ENCODE results near the gene SEPTIN11. TPM values are rescaled to one million over a fixed set of nuclear protein-coding genes. Genes with fewer than 3 reads are reported as not detected.
"Not testable (repeated sequence)": the region's sequence is repeated elsewhere in the genome, so short reads cannot be mapped to it uniquely, and the experiment has no call there.

Gene SEPTIN11
- total and polyA plus RNA-seq, 3 donors from 2014 or later: 15.5 to 22.8 (median 21.2) TPM

GRCh38 chr4:76963131-76963750 lies 13.7 kb downstream of the SEPTIN11 start:
- DNase-seq: no peak
- intact Hi-C loops (cut with DNase I; ENCODE audit: low total_unique reads): no loop called here
- no peaks in the 10 kb centered on the region for H3K4me1 ChIP-seq

GRCh38 chr4:76963927-76964326 lies 14.4 kb downstream of the SEPTIN11 start:
- intact Hi-C loops (cut with DNase I; ENCODE audit: low total_unique reads); H3K4me1 ChIP-seq; H3K9me3 ChIP-seq; H3K4me3 ChIP-seq; DNase-seq; H3K27ac ChIP-seq; H3K27me3 ChIP-seq; H3K36me3 ChIP-seq (ENCODE audit: low read depth, missing control alignments): not testable (repeated sequence)
- 94 to 100% methylated on average over 1 of the region's 1 CpG for WGBS, 2 donors

More at GRCh38 chr4:76963131-76963750, 13.7 kb downstream of the SEPTIN11 start:
- 75 to 78% methylated on average over 4 of the region's 4 CpGs for WGBS, 2 donors
- TF ChIP-seq CTCF (IDR thresholded peaks at IDR 0.05) (no peak), POLR2A (IDR thresholded peaks at IDR 0.05) (no peak)
- Histone ChIP-seq H3K27ac (no peak overlapping the region), H3K36me3 (ENCODE audit: low read depth, missing control alignments) (no peaks in the 10 kb centered on the region), H3K4me3 (no peak overlapping the region), H3K9me3 (no peaks in the 10 kb centered on the region), H3K27me3 (no peaks in the 10 kb centered on the region)

GRCh38 chr4:76964769-76965168 lies 15.2 kb downstream of the SEPTIN11 start:
- no peak for DNase-seq
- Histone ChIP-seq H3K27ac (no peak overlapping the region), H3K36me3 (ENCODE audit: low read depth, missing control alignments) (no peaks in the 10 kb centered on the region), H3K27me3 (no peaks in the 10 kb centered on the region), H3K9me3 (no peaks in the 10 kb centered on the region), H3K4me1 (no peaks in the 10 kb centered on the region), H3K4me3 (no peak overlapping the region)
- 61 to 82% methylated on average over 1 of the region's 1 CpG for WGBS, 2 donors
- TF ChIP-seq CTCF (IDR thresholded peaks at IDR 0.05) (no peak), POLR2A (IDR thresholded peaks at IDR 0.05) (no peak)
- intact Hi-C loops (cut with DNase I; ENCODE audit: low total_unique reads): no loop called here

- intact Hi-C loops (cut with DNase I; ENCODE audit: low total_unique reads): no loop called here
- Histone ChIP-seq H3K4me1 (no peaks in the 10 kb centered on the region), H3K27me3 (no peaks in the 10 kb centered on the region), H3K27ac (no peak overlapping the region), H3K9me3 (no peaks in the 10 kb centered on the region), H3K4me3 (no peak overlapping the region), H3K36me3 (ENCODE audit: low read depth, missing control alignments) (no peaks in the 10 kb centered on the region)
- TF ChIP-seq POLR2A (IDR thresholded peaks at IDR 0.05): no peak
- no peak for TF ChIP-seq CTCF (IDR thresholded peaks at IDR 0.05)
- WGBS, 2 donors: 94 to 97% methylated on average over 2 of the region's 2 CpGs
- no peak for DNase-seq
Measured at GRCh38 chr4:76965866-76966579, 16.5 kb downstream of the SEPTIN11 start.

GRCh38 chr4:76968937-76969336 lies 19.4 kb downstream of the SEPTIN11 start:
- Histone ChIP-seq H3K27ac (no peak overlapping the region), H3K9me3 (no peaks in the 10 kb centered on the region), H3K4me1 (no peaks in the 10 kb centered on the region), H3K4me3 (no peak overlapping the region), H3K27me3 (no peaks in the 10 kb centered on the region), H3K36me3 (ENCODE audit: low read depth, missing control alignments) (no peaks in the 10 kb centered on the region)
- DNase-seq: no peak
- intact Hi-C loops (cut with DNase I; ENCODE audit: low total_unique reads): no loop called here
- TF ChIP-seq POLR2A (IDR thresholded peaks at IDR 0.05) (no peak), CTCF (IDR thresholded peaks at IDR 0.05) (no peak)
- WGBS, 2 donors: 52 to 66% methylated on average over 4 of the region's 4 CpGs

Data from testis (tissue), 3 donors.